Measurements from ENCODE around the gene ASXL1. TPM values are rescaled to one million over a fixed set of nuclear protein-coding genes. Genes with fewer than 3 reads are reported as not detected.

Gene ASXL1
- polyA plus RNA-seq, 1 donor (not counting 4 experiments of a cell fraction or from before 2014, with no cell fraction given), result 20.0 TPM

DNA sequence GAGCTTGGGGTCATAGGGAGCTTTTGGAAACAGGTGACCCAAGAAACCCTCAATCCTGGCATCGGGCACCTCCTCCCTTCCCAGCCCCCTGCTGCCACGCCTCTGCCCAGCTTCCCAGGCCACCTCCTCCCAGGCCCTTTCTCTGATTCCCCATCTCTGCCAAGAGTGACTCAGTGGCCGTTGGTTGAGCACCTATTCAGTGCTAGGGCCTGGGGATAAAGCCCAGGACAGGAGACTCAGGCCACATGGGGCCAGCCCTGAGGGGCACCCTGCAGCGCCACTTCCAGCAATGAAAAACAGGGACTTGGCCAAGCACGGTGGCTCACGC, 110.1 kb downstream of the ASXL1 start:
- dilution Hi-C loops (cut with MboI; ENCODE audit: extremely low pct_ligation_motif_present, low sequenced_read_pairs), result no loop called here
- Histone ChIP-seq H3K9me3 (ENCODE audit: control insufficient read depth, low read depth, low read length) (no peaks in the 10 kb centered on the region), H3K4me3 (ENCODE audit: control insufficient read depth in 2 of 3, extremely low read depth in 1 of 3, insufficient read depth in 2 of 3, low read depth in 1 of 3, low read length in 3 of 3) (no peak overlapping the region), H3K4me2 (ENCODE audit: control insufficient read depth, extremely low read depth, insufficient read depth, low read depth, low read length) (no peak overlapping the region), H3K79me2 (ENCODE audit: control insufficient read depth, insufficient read depth, low read length) (no peaks in the 10 kb centered on the region), H4K20me1 (ENCODE audit: control insufficient read depth, extremely low read depth, insufficient read depth, low read length) (no peaks in the 10 kb centered on the region), H3K9ac (ENCODE audit: control insufficient read depth, extremely low read depth, insufficient read depth, low read length) (no peak overlapping the region), H3K9me1 (ENCODE audit: control insufficient read depth, extremely low read depth, insufficient read depth, low read length) (no peaks in the 10 kb centered on the region), H3K36me3 (ENCODE audit: control insufficient read depth in 2 of 2, extremely low read depth in 1 of 2, insufficient read depth in 2 of 2, low read length in 2 of 2) (no peaks in the 10 kb centered on the region), H3K27me3 (ENCODE audit: control insufficient read depth, extremely low read depth, insufficient read depth, low read length) (no peaks in the 10 kb centered on the region), H3K27ac (ENCODE audit: control insufficient read depth, insufficient read depth, low read length) (no peak overlapping the region), H3K4me1 (ENCODE audit: control insufficient read depth, extremely low read depth, insufficient read depth, low read length) (no peaks in the 10 kb centered on the region), H2AFZ (ENCODE audit: control insufficient read depth, low read length) (no peak overlapping the region)
- DNase-seq (ENCODE audit: low read depth, low spot score) (no peak), FAIRE-seq (no peak)
- TF ChIP-seq EZH2 (IDR thresholded peaks at IDR 0.05; ENCODE audit: low read length), result no peak
- TF ChIP-seq, protein P1, sequence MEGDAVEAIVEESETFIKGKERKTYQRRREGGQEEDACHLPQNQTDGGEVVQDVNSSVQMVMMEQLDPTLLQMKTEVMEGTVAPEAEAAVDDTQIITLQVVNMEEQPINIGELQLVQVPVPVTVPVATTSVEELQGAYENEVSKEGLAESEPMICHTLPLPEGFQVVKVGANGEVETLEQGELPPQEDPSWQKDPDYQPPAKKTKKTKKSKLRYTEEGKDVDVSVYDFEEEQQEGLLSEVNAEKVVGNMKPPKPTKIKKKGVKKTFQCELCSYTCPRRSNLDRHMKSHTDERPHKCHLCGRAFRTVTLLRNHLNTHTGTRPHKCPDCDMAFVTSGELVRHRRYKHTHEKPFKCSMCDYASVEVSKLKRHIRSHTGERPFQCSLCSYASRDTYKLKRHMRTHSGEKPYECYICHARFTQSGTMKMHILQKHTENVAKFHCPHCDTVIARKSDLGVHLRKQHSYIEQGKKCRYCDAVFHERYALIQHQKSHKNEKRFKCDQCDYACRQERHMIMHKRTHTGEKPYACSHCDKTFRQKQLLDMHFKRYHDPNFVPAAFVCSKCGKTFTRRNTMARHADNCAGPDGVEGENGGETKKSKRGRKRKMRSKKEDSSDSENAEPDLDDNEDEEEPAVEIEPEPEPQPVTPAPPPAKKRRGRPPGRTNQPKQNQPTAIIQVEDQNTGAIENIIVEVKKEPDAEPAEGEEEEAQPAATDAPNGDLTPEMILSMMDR (optimal IDR thresholded peaks at IDR 0.05 in 1 of 3, IDR thresholded peaks at IDR 0.05 in 1 of 3, conservative IDR thresholded peaks at IDR 0.05 in 1 of 3; ENCODE audit: extremely low read depth in 1 of 3, insufficient read depth in 2 of 3, low read length in 3 of 3), result no peak

- Histone ChIP-seq H3K9me3 (ENCODE audit: control insufficient read depth, low read depth, low read length) (no peaks in the 10 kb centered on the region), H3K4me3 (ENCODE audit: control insufficient read depth in 2 of 3, extremely low read depth in 1 of 3, insufficient read depth in 2 of 3, low read depth in 1 of 3, low read length in 3 of 3) (no peak overlapping the region), H2AFZ (ENCODE audit: control insufficient read depth, low read length) (no peak overlapping the region), H3K9me1 (ENCODE audit: control insufficient read depth, extremely low read depth, insufficient read depth, low read length) (no peaks in the 10 kb centered on the region), H3K4me2 (ENCODE audit: control insufficient read depth, extremely low read depth, insufficient read depth, low read depth, low read length) (no peak overlapping the region), H3K79me2 (ENCODE audit: control insufficient read depth, insufficient read depth, low read length) (no peaks in the 10 kb centered on the region), H4K20me1 (ENCODE audit: control insufficient read depth, extremely low read depth, insufficient read depth, low read length) (no peaks in the 10 kb centered on the region), H3K36me3 (ENCODE audit: control insufficient read depth in 2 of 2, extremely low read depth in 1 of 2, insufficient read depth in 2 of 2, low read length in 2 of 2) (no peaks in the 10 kb centered on the region), H3K4me1 (ENCODE audit: control insufficient read depth, extremely low read depth, insufficient read depth, low read length) (no peaks in the 10 kb centered on the region), H3K9ac (ENCODE audit: control insufficient read depth, extremely low read depth, insufficient read depth, low read length) (no peak overlapping the region), H3K27ac (ENCODE audit: control insufficient read depth, insufficient read depth, low read length) (no peak overlapping the region), H3K27me3 (ENCODE audit: control insufficient read depth, extremely low read depth, insufficient read depth, low read length) (no peaks in the 10 kb centered on the region)
- FAIRE-seq, result no peak
- no peak for TF ChIP-seq EZH2 (IDR thresholded peaks at IDR 0.05; ENCODE audit: low read length)
- TF ChIP-seq, protein P1 (optimal IDR thresholded peaks at IDR 0.05 in 1 of 3, IDR thresholded peaks at IDR 0.05 in 1 of 3, conservative IDR thresholded peaks at IDR 0.05 in 1 of 3; ENCODE audit: extremely low read depth in 1 of 3, insufficient read depth in 2 of 3, low read length in 3 of 3), result no peak
- no peak for DNase-seq (ENCODE audit: low read depth, low spot score)
- dilution Hi-C loops (cut with MboI; ENCODE audit: extremely low pct_ligation_motif_present, low sequenced_read_pairs), result no loop called here
Observed at GRCh38 chr20:32468860-32469259, 110.7 kb downstream of the ASXL1 start.

All from keratinocyte (primary cell).